ENCODE data around the gene CASP3. TPM values are rescaled to one million over a fixed set of nuclear protein-coding genes. Genes with fewer than 3 reads are reported as not detected.
A peak's percentile ranks its signal among the peaks of the same experiment; 100 is the strongest.

CASP3 gene
- total RNA-seq, 1 donor from 2014 or later = 39.6 TPM

DNA sequence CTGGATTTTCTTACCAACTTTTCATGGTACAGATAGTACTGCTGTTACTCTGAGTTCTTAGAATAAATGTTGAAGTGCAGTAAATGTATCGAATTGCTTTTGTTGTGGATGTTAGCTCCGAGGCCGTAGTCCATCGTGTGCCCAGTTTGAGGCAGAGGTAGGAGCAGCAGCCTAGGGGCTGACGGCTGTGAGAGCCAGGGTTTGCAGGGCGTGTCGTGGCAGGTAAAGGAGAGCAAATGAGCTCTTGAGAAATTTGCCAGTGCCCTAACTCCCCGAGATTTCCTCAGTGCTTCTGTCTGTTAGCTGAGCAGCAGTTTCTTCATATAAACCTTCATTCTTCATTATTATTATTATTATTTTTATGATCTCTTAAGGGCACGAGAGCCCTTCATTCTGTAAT, 21.9 kb upstream of the CASP3 start:
- TF ChIP-seq CTCF (conservative IDR thresholded peaks at IDR 0.05) = no peak
- Mint-ChIP-seq H3K9me3 (no peaks in the 10 kb centered on the region), H3K4me3 (no peak overlapping the region), H3K36me3 (ENCODE audit: low read depth) (peaks cover 18% of the 10 kb centered on the region), H3K27me3 (ENCODE audit: low read depth) (no peaks in the 10 kb centered on the region), H3K27ac (ENCODE audit: unreplicated experiment) (no peak overlapping the region), H3K4me1 (no peaks in the 10 kb centered on the region)
- DNase-seq (ENCODE audit: low read depth, low spot score) = no peak

DNA sequence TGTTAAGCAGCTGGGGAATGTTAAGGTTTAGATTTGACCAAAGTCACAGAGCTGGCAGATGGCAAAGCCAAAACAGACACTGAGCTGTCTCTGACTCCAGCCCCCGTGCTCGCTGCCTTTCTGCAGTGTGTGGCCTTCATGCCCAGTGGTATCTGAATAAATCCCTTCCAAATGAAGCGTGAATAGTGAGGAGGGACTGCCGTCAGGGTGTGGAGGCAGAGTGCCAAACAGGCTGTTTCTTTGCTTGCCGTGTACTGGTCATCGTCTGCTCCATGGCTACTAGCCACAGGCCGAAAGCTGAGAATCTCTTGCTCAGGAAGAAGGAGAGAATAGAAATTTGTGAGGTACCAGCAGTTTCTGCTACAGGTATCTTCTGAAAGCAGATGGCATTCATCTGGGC, 20.0 kb upstream of the CASP3 start:
- H3K4me3 Mint-ChIP-seq = no peak overlapping the region
- H3K27ac Mint-ChIP-seq (ENCODE audit: unreplicated experiment) = no peak overlapping the region

DNA sequence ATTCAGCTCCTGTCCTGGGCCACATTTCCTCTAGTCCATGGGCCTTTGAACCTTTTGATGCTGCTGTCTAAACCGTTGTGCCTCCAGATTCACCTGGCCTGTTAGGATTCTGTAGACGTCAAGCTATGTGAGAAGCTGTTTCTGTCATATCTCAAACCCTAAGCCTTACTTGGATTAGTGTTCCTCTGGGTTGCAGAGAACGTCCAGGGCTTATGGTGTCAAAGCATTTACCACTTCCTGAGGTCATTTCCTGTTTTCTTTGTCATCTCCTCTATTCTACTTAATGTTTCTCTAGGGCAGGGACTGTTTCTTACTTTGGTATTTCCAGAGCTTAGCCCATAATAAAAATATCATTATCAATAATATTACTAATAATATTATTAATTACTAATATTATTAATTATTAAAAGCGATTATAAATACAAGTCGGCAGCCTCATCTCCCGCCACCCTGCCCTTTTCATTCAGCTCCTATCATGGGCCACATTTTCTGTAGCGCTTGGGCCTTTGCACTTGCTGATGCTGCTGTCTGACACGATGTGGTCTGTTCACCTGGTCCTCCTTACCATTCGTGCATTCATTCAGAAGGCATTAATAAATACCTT, 19.4 kb upstream of the CASP3 start:
- DNase-seq (ENCODE audit: low read depth, low spot score) = no peak
- Mint-ChIP-seq H3K27ac (ENCODE audit: unreplicated experiment) (peak overlapping the region; percentile 21), H3K4me1 (no peaks in the 10 kb centered on the region), H3K9me3 (no peaks in the 10 kb centered on the region), H3K36me3 (ENCODE audit: low read depth) (peaks cover 13% of the 10 kb centered on the region), H3K4me3 (no peak overlapping the region), H3K27me3 (ENCODE audit: low read depth) (no peaks in the 10 kb centered on the region)
- TF ChIP-seq CTCF (conservative IDR thresholded peaks at IDR 0.05) = no peak

More for the DNA sequence above, 20.0 kb upstream of the CASP3 start:
- TF ChIP-seq CTCF (conservative IDR thresholded peaks at IDR 0.05) = no peak
- peaks cover 16% of the 10 kb centered on the region for H3K36me3 Mint-ChIP-seq (ENCODE audit: low read depth)
- no peak for DNase-seq (ENCODE audit: low read depth, low spot score)
- no peaks in the 10 kb centered on the region for H3K9me3 Mint-ChIP-seq
- H3K4me1 Mint-ChIP-seq = no peaks in the 10 kb centered on the region
- H3K27me3 Mint-ChIP-seq (ENCODE audit: low read depth) = no peaks in the 10 kb centered on the region

DNA sequence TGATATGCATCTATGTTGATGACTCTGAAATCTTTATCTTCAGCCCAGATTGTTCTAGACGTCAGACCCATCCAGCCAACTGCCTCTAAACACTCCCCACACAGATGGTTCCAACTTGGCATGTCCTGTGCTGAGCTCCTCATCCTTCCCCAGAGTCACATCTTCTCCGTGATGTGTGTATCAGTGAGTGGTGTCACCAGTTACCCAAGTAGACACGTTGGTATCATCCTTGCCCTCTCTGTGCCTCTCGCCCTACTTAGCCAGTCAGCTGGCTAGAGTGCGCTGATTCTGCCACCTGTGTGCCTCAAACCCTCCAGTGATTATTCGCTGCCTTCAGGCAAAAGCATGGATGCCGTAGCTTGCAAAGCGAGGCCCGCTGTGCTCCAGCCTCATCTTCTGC, 18.8 kb upstream of the CASP3 start:
- TF ChIP-seq CTCF (conservative IDR thresholded peaks at IDR 0.05) = no peak
- H3K4me1 Mint-ChIP-seq = no peaks in the 10 kb centered on the region
- DNase-seq (ENCODE audit: low read depth, low spot score) = no peak
- no peaks in the 10 kb centered on the region for H3K9me3 Mint-ChIP-seq
- peak overlapping the region; percentile 21 for H3K27ac Mint-ChIP-seq (ENCODE audit: unreplicated experiment)
- H3K36me3 Mint-ChIP-seq (ENCODE audit: low read depth) = peaks cover 13% of the 10 kb centered on the region
- no peaks in the 10 kb centered on the region for H3K27me3 Mint-ChIP-seq (ENCODE audit: low read depth)
- H3K4me3 Mint-ChIP-seq = no peak overlapping the region

- Mint-ChIP-seq H3K27me3 (ENCODE audit: low read depth) (no peaks in the 10 kb centered on the region), H3K27ac (ENCODE audit: unreplicated experiment) (no peak overlapping the region), H3K4me1 (no peaks in the 10 kb centered on the region), H3K9me3 (no peaks in the 10 kb centered on the region), H3K4me3 (no peak overlapping the region), H3K36me3 (ENCODE audit: low read depth) (peaks cover 10% of the 10 kb centered on the region)
- TF ChIP-seq CTCF (conservative IDR thresholded peaks at IDR 0.05) = no peak
- no peak for DNase-seq (ENCODE audit: low read depth, low spot score)
Measured at GRCh38 chr4:184666670-184667069, 17.4 kb upstream of the CASP3 start.

Data from neural crest cell (in vitro differentiated cells).